HepG2 (cell line): ENCODE measurements around the gene ELOVL5. TPM values are rescaled to one million over a fixed set of nuclear protein-coding genes. Genes with fewer than 3 reads are reported as not detected.

ENCODE experiments used
- ASH2L ChIP-seq: fragments of 300-600, 200-600 bp; sonication (generic); IDR thresholded peaks from 2 replicates; pipeline ENCODE4 v1.7.0; 2017; ENCODE audit warnings: low read depth, mild to moderate bottlenecking, moderate library complexity, mixed read lengths, low read length; ENCODE audit not compliant: insufficient read length
- CEBPG ChIP-seq: IDR thresholded peaks from 2 replicates; pipeline ENCODE4 v1.6.1; 2016
- DDIT3 ChIP-seq: sonication (generic); formaldehyde crosslinking; IDR thresholded peaks from 2 replicates; pipeline ENCODE4 v1.4.0; 2020; ENCODE audit warnings: mild to moderate bottlenecking, missing genetic modification reagents
- HNF4G ChIP-seq, 2 experiments: sonication (generic) in 1 of 2; formaldehyde crosslinking in 1 of 2; IDR thresholded peaks; 2 replicates each; pipeline versions ENCODE4 v1.4.0 to v1.6.1; 2011 to 2020; ENCODE audit warnings: borderline replicate concordance in 2 of 2, low read depth in 2 of 2, mild to moderate bottlenecking in 2 of 2, low read length in 1 of 2, missing genetic modification reagents in 1 of 2, moderate library complexity in 1 of 2
- HNRNPH1 ChIP-seq: fragments of 200-400 bp; formaldehyde crosslinking; optimal IDR thresholded peaks from 2 replicates; pipeline ENCODE3; 2017; ENCODE audit warnings: mild to moderate bottlenecking, low read depth, low read length
- HOXA3 ChIP-seq: sonication (generic); formaldehyde crosslinking; IDR thresholded peaks from 2 replicates; pipeline ENCODE4 v1.5.0; 2020; ENCODE audit warnings: missing genetic modification reagents
- HOXA5 ChIP-seq: sonication (generic); formaldehyde crosslinking; IDR thresholded peaks from 2 replicates; pipeline ENCODE4 v1.4.0; 2020; ENCODE audit warnings: missing genetic modification reagents
- LCORL ChIP-seq, 2 experiments: fragments of 450-650 bp in 1 of 2; sonication (generic) in 1 of 2; formaldehyde crosslinking in 1 of 2; IDR thresholded peaks; 2 replicates each; pipeline versions ENCODE4 v1.5.0 to v1.6.1; 2017 to 2020; ENCODE audit warnings: antibody characterized with exemption in 1 of 2, missing genetic modification reagents in 1 of 2
- MEIS1 ChIP-seq: sonication (generic); formaldehyde crosslinking; IDR thresholded peaks from 2 replicates; pipeline ENCODE4 v1.9.0; 2021; ENCODE audit warnings: mild to moderate bottlenecking, missing genetic modification reagents, moderate library complexity, borderline replicate concordance
- NCOA1 ChIP-seq: sonication (generic); formaldehyde crosslinking; IDR thresholded peaks from 2 replicates; pipeline ENCODE4 v1.9.0; 2021; ENCODE audit warnings: missing genetic modification reagents
- NR2F2 ChIP-seq: IDR thresholded peaks from 2 replicates; pipeline ENCODE4 v1.6.1; 2012; ENCODE audit warnings: low read depth, inconsistent platforms, borderline replicate concordance
- POLR2A ChIP-seq, 2 experiments: IDR thresholded peaks; 2 replicates each; pipeline ENCODE4 v1.6.1; 2011; ENCODE audit warnings: low read depth in 2 of 2, low read length in 2 of 2, mild to moderate bottlenecking in 1 of 2, moderate library complexity in 1 of 2; ENCODE audit not compliant: insufficient read depth in 1 of 2
- RFX5 ChIP-seq: IDR thresholded peaks from 2 replicates; pipeline ENCODE4 v1.6.1; 2011; ENCODE audit warnings: low read depth, low read length, improper control_type of control experiment
- SYNCRIP ChIP-seq: fragments of 200-400 bp; formaldehyde crosslinking; IDR thresholded peaks from 2 replicates; pipeline ENCODE4 v1.6.1; 2018; ENCODE audit warnings: mild to moderate bottlenecking, low read depth, low read length; ENCODE audit not compliant: insufficient read depth
- TMF1 ChIP-seq: sonication (generic); formaldehyde crosslinking; IDR thresholded peaks from 2 replicates; pipeline ENCODE4 v1.8.1; 2022; ENCODE audit warnings: low read depth, missing genetic modification reagents
- ZFAT ChIP-seq: sonication (generic); formaldehyde crosslinking; conservative IDR thresholded peaks from 2 replicates; pipeline ENCODE4 v1.8.1; 2023; ENCODE audit warnings: missing genetic modification reagents, inconsistent platforms
- ZFY ChIP-seq: sonication (generic); formaldehyde crosslinking; IDR thresholded peaks from 2 replicates; pipeline ENCODE4 v1.4.0; 2020; ENCODE audit warnings: missing genetic modification reagents
- ZKSCAN5 ChIP-seq: sonication (generic); formaldehyde crosslinking; IDR thresholded peaks from 2 replicates; pipeline ENCODE4 v1.5.1; 2020; ENCODE audit warnings: mild to moderate bottlenecking, missing genetic modification reagents
- ZMYM3 ChIP-seq: sonication (generic); formaldehyde crosslinking; IDR thresholded peaks from 2 replicates; pipeline ENCODE4 v1.5.1; 2020; ENCODE audit warnings: mild to moderate bottlenecking, missing genetic modification reagents
- ZNF331 ChIP-seq: sonication (generic); formaldehyde crosslinking; IDR thresholded peaks from 2 replicates; pipeline ENCODE4 v1.4.0; 2020; ENCODE audit warnings: missing genetic modification reagents
- ZNF580 ChIP-seq: IDR thresholded peaks from 2 replicates; pipeline ENCODE4 v1.6.1; 2016; ENCODE audit warnings: low read depth, borderline replicate concordance
- ZNF775 ChIP-seq: sonication (generic); formaldehyde crosslinking; IDR thresholded peaks from 2 replicates; pipeline ENCODE4 v1.4.0; 2020; ENCODE audit warnings: missing genetic modification reagents, mild to moderate bottlenecking, moderate library complexity, borderline replicate concordance
- ZSCAN5A ChIP-seq: sonication (generic); formaldehyde crosslinking; IDR thresholded peaks from 2 replicates; pipeline ENCODE4 v1.8.0; 2022; ENCODE audit warnings: mild to moderate bottlenecking, missing genetic modification reagents, borderline replicate concordance
- polyA plus RNA-seq, 8 experiments: library from polyadenylated mRNA; depleted of rRNA in 3 of 8; stranded (reverse) in 7 of 8; unstranded in 1 of 8; fragments of >200 nt; fragmentation: Illumina TruSeq in 4 of 8; extraction: Trizol in 4 of 8; gene quantifications; 2 replicates each; pipeline versions ENCODE4 v1.2.1 to v1.2.3, GENCODE V29; 2011 to 2016; ENCODE audit warnings: low read depth in 4 of 8, missing spikeins in 1 of 8, mixed read lengths in 1 of 8; ENCODE audit not compliant: insufficient read depth in 1 of 8
- total RNA-seq, 5 experiments: library from RNA; depleted of rRNA; stranded (reverse); fragments of >200 nt; fragmentation: Illumina TruSeq; extraction: Trizol; gene quantifications; 2 replicates each; pipeline ENCODE4 v1.2.3, GENCODE V29; 2016; ENCODE audit warnings: low read depth in 1 of 5
- TF ChIP-seq, protein P1 (sequence below): sonication (generic); formaldehyde crosslinking; IDR thresholded peaks from 2 replicates; pipeline ENCODE4 v1.5.1; 2020; ENCODE audit warnings: missing genetic modification reagents, mild to moderate bottlenecking, borderline replicate concordance

ELOVL5 gene
- total and polyA plus RNA-seq, 2 of the 13 experiments (the other 11 are each of a cell fraction or from before 2014, with no cell fraction given) = 50.1 to 72.4 TPM

DNA sequence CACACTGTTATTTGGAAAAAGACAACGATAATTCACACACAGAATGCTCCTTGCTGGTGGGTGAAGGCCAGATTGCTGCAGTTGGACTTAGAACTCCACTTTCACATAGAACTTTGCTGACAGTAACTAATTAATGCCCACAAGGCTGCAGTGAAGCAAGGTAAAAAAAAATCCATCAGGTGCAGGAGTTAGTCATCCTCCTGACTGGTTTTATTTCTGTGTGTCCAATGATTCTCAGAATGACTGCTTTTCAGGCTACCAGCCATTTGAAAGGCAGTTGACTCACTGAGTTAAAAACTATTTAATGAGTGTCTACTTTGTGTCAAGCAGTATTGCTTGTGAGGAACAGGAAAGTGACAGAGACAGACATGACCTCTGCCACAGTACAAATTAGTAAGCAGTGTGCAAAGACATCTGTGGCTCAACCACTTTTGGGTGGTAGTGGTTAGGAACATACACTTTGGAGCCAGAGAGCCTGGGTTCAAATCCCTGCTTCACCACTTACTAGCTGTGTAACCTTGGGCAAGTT lies 41.9 kb downstream of the ELOVL5 start (continued):
- TF ChIP-seq LCORL (IDR thresholded peaks at IDR 0.05) (no peak), LCORL (CRISPR knock-in tag; IDR thresholded peaks at IDR 0.05) (peak; percentile 45; the same call in 1 of the 2 replicates), CEBPG (CRISPR knock-in tag) (peak; percentile 59; the same call in 1 of the 2 replicates), SYNCRIP (no peak), NR2F2 (0 out of 2 replicates have a peak, but pooled peaks have one; percentile 14), ZFAT (CRISPR knock-in tag) (no peak), ASH2L (peak; percentile 77), HNRNPH1 (no peak), ZFY (CRISPR knock-in tag) (no peak), ZNF775 (no peak), ZNF580 (CRISPR knock-in tag) (no peak), ZMYM3 (CRISPR knock-in tag) (peak; percentile 89), POLR2A (IDR thresholded peaks at IDR 0.05; ENCODE audit: insufficient read depth in 1 of 2, low read depth in 2 of 2, low read length in 2 of 2) (no peak), HOXA3 (peak; percentile 34), MEIS1 (CRISPR knock-in tag) (0 out of 2 replicates have a peak, but pooled peaks have one; percentile 38), ZNF331 (CRISPR knock-in tag) (peak; percentile 42; the same call in 1 of the 2 replicates), ZSCAN5A (CRISPR knock-in tag) (no peak), NCOA1 (CRISPR knock-in tag) (peak; percentile 80; the same call in 1 of the 2 replicates), TMF1 (CRISPR knock-in tag) (no peak), HOXA5 (CRISPR knock-in tag) (peak; percentile 81; the same call in 1 of the 2 replicates), RFX5 (peak; percentile 22; the same call in 1 of the 2 replicates), DDIT3 (CRISPR knock-in tag) (no peak), ZKSCAN5 (CRISPR knock-in tag) (no peak), HNF4G (IDR thresholded peaks at IDR 0.05; ENCODE audit: borderline replicate concordance, low read depth, low read length) (peak; percentile 82), HNF4G (CRISPR knock-in tag; IDR thresholded peaks at IDR 0.05; ENCODE audit: borderline replicate concordance, low read depth) (no peak; the same call in 1 of the 2 replicates)
- TF ChIP-seq, protein P1, sequence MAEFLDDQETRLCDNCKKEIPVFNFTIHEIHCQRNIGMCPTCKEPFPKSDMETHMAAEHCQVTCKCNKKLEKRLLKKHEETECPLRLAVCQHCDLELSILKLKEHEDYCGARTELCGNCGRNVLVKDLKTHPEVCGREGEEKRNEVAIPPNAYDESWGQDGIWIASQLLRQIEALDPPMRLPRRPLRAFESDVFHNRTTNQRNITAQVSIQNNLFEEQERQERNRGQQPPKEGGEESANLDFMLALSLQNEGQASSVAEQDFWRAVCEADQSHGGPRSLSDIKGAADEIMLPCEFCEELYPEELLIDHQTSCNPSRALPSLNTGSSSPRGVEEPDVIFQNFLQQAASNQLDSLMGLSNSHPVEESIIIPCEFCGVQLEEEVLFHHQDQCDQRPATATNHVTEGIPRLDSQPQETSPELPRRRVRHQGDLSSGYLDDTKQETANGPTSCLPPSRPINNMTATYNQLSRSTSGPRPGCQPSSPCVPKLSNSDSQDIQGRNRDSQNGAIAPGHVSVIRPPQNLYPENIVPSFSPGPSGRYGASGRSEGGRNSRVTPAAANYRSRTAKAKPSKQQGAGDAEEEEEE (CRISPR knock-in tag) = no peak
